K562 (cell line): Measurements from ENCODE around the gene COL1A1.

Experiments
- E2F4 ChIP-seq: sonication (generic); formaldehyde crosslinking; IDR thresholded peaks from 2 replicates; pipeline ENCODE4 v1.8.0; 2022; ENCODE audit warnings: mild to moderate bottlenecking, low read depth, missing genetic modification reagents
- FOXA3 ChIP-seq, 2 experiments: fragments of 450-650 bp in 1 of 2; sonication (generic) in 1 of 2; formaldehyde crosslinking; IDR thresholded peaks in 1 of 2; conservative IDR thresholded peaks in 1 of 2; 2 replicates each; pipeline versions ENCODE4 v1.4.0 to v1.8.0; 2020 to 2022; ENCODE audit warnings: mild to moderate bottlenecking in 2 of 2, missing genetic modification reagents in 1 of 2
- PHF21A ChIP-seq: fragments of 450-650 bp; IDR thresholded peaks from 2 replicates; pipeline ENCODE4 v1.6.1; 2017; ENCODE audit warnings: low read depth, borderline replicate concordance
- TCF7L2 ChIP-seq: fragments of 150-350 bp; IDR thresholded peaks from 2 replicates; pipeline ENCODE4 v1.6.1; 2016; ENCODE audit warnings: low read depth, mild to moderate bottlenecking, low read length, moderate library complexity
- ZFX ChIP-seq: sonication (generic); formaldehyde crosslinking; IDR thresholded peaks from 2 replicates; pipeline ENCODE4 v1.8.0; 2022; ENCODE audit warnings: mild to moderate bottlenecking, missing genetic modification reagents, moderate library complexity
- ZNF274 ChIP-seq: IDR thresholded peaks from 2 replicates; pipeline ENCODE4 v1.6.1; 2011; ENCODE audit warnings: low read depth, mild to moderate bottlenecking, low read length, moderate library complexity, borderline replicate concordance

- TF ChIP-seq ZNF274 (no peak), ZFX (no peak), FOXA3 (CRISPR knock-in tag; conservative IDR thresholded peaks at IDR 0.05 in 1 of 2, IDR thresholded peaks at IDR 0.05 in 1 of 2) (no peak), TCF7L2 (no peak), E2F4 (CRISPR knock-in tag) (no peak), PHF21A (peak; percentile 29; the same call in 1 of the 2 replicates)
Measured at GRCh38 chr17:50161023-50161910, 40.2 kb downstream of the COL1A1 start.
